Sigmoid colon (tissue), 7 donors: ENCODE results near the gene MAST2. TPM values are rescaled to one million over a fixed set of nuclear protein-coding genes. Genes with fewer than 3 reads are reported as not detected.
"Not testable (repeated sequence)": the region's sequence is repeated elsewhere in the genome, so short reads cannot be mapped to it uniquely, and the experiment has no call there.

ENCODE experiments used
- DNase-seq: peaks from one replicate; pipeline ENCODE4 v3.0.0-alpha.2; 2019
- H3K27ac ChIP-seq, 4 donors: fragments of 200-600 bp; sonication (generic); one replicate each; pipeline ENCODE4 v1.5.1; 2016 to 2019; ENCODE audit warnings: mild to moderate bottlenecking in 1 of 4
- H3K27me3 ChIP-seq, 3 donors: fragments of 200-600 bp; sonication (generic); one replicate each; pipeline ENCODE4 v1.5.1; 2019; ENCODE audit warnings: mild to moderate bottlenecking in 1 of 3
- H3K36me3 ChIP-seq, 4 donors: fragments of 200-600 bp; sonication (generic); one replicate each; pipeline ENCODE4 v1.5.1; 2016 to 2019
- H3K4me1 ChIP-seq, 4 donors: fragments of 200-600 bp; sonication (generic); one replicate each; pipeline ENCODE4 v1.5.1; 2017 to 2019
- H3K4me3 ChIP-seq, 4 donors: fragments of 200-600 bp; sonication (generic); one replicate each; pipeline ENCODE4 v1.5.1; 2017 to 2019; ENCODE audit warnings: mild to moderate bottlenecking in 2 of 4, moderate library complexity in 1 of 4
- H3K9me3 ChIP-seq, 4 donors: fragments of 200-600 bp in 3 of 4; sonication (generic) in 3 of 4; one replicate each; pipeline versions ENCODE4 v1.5.1 to v1.6.1; 2013 to 2019
- CTCF ChIP-seq, 4 experiments: fragments of 450-650 bp in 3 of 4; fragments of 200-600 bp in 1 of 4; IDR thresholded peaks; one replicate each; pipeline ENCODE4 v1.5.1; 2016 to 2019; ENCODE audit warnings: antibody characterized with exemption in 4 of 4, mild to moderate bottlenecking in 3 of 4, moderate library complexity in 2 of 4
- EP300 ChIP-seq, 4 donors: sonication (generic); formaldehyde crosslinking; IDR thresholded peaks; one replicate each; pipeline ENCODE4 v1.6.1; 2017; ENCODE audit warnings: antibody characterized with exemption in 4 of 4
- POLR2A ChIP-seq, 2 donors: fragments of 450-650 bp; IDR thresholded peaks; one replicate each; pipeline ENCODE4 v1.6.1; 2016; ENCODE audit warnings: antibody characterized with exemption in 2 of 2, mild to moderate bottlenecking in 2 of 2, moderate library complexity in 2 of 2
- POLR2AphosphoS5 ChIP-seq, 4 donors: sonication (generic); formaldehyde crosslinking; IDR thresholded peaks; one replicate each; pipeline ENCODE4 v1.6.1; 2017; ENCODE audit warnings: antibody characterized with exemption in 4 of 4
- WGBS, 2 donors: extraction: QIAGEN DNeasy Blood & Tissue Kit; methylation state at CpG; one replicate each; pipeline ENCODE4 v1.1.7; 2013; 5-methylcytosine and 5-hydroxymethylcytosine counted together
- intact Hi-C: fragments of 100-400 bp; cut with DNase I; formaldehyde crosslinking; loops from one replicate; pipeline ENCODE4 v1.15.1; 2023
- polyA plus RNA-seq, 3 donors: library from polyadenylated mRNA; stranded (reverse); fragments of 200-250 nt; gene quantifications; one replicate each; pipeline ENCODE4 v1.2.3, GENCODE V29; 2013
- total RNA-seq, 4 donors: library from RNA; depleted of rRNA; stranded (reverse); fragments of >200 nt; gene quantifications; one replicate each; pipeline ENCODE4 v1.1.0, GENCODE V29; 2016
- donor health status: healthy with polysubstance abuse.
- donor health status: Bipolar disorder and iron deficiency.
- donor health status: healthy.

The MAST2 gene
- total and polyA plus RNA-seq, 7 donors: 19.3 to 54.0 (median 32.0) TPM

GRCh38 chr1:45840704-45841103, 37.3 kb downstream of the MAST2 start:
- no peaks in the 10 kb centered on the region for H3K36me3 ChIP-seq
- DNase-seq: no peak
- intact Hi-C loops: no loop called here
- WGBS, 2 donors: 76 to 81% methylated on average over 1 of the region's 1 CpG
- no peaks in the 10 kb centered on the region for H3K27me3 ChIP-seq
- TF ChIP-seq POLR2AphosphoS5 (IDR thresholded peaks at IDR 0.05) (peak in 3 of 4 donors; percentile 33 to 60 (median 43)), POLR2A (IDR thresholded peaks at IDR 0.05) (no peak)
- H3K4me1 ChIP-seq: peaks cover 0 to 22% (median 9%) of the 10 kb centered on the region in 4 donors
- H3K9me3 ChIP-seq: no peaks in the 10 kb centered on the region
- peak overlapping the region in 3 of 4 donors; percentile 32 to 42 (median 40) for H3K27ac ChIP-seq
- no peak overlapping the region for H3K4me3 ChIP-seq

- WGBS, 2 donors: 89 to 95% methylated on average over 1 of the region's 1 CpG
- H3K9me3 ChIP-seq: no peaks in the 10 kb centered on the region
- no peaks in the 10 kb centered on the region for H3K27me3 ChIP-seq
- no peak overlapping the region for H3K4me3 ChIP-seq
- H3K36me3 ChIP-seq: no peaks in the 10 kb centered on the region
- H3K4me1 ChIP-seq: peaks cover 0 to 22% (median 9%) of the 10 kb centered on the region in 4 donors
- no peak for DNase-seq
- intact Hi-C loops: no loop called here
- TF ChIP-seq POLR2AphosphoS5 (IDR thresholded peaks at IDR 0.05) (no peak), CTCF (IDR thresholded peaks at IDR 0.05) (no peak), POLR2A (IDR thresholded peaks at IDR 0.05) (no peak), EP300 (IDR thresholded peaks at IDR 0.05) (no peak)
- H3K27ac ChIP-seq: no peak overlapping the region
Observed at GRCh38 chr1:45842786-45843185, 39.4 kb downstream of the MAST2 start.

GRCh38 chr1:45843474-45843905, 40.1 kb downstream of the MAST2 start:
- Histone ChIP-seq H3K9me3 (no peaks in the 10 kb centered on the region), H3K36me3 (no peaks in the 10 kb centered on the region), H3K27me3 (no peaks in the 10 kb centered on the region), H3K27ac (no peak overlapping the region), H3K4me3 (no peak overlapping the region), H3K4me1 (peaks cover 0 to 22% (median 9%) of the 10 kb centered on the region in 4 donors)
- intact Hi-C loops: no loop called here
- peak in 1 of 4 experiments; percentile 10 for TF ChIP-seq CTCF (IDR thresholded peaks at IDR 0.05)
- no peak for TF ChIP-seq POLR2A (IDR thresholded peaks at IDR 0.05)
- no peak for DNase-seq

GRCh38 chr1:45844000-45844399, 40.6 kb downstream of the MAST2 start:
- H3K36me3 ChIP-seq, H3K27ac ChIP-seq, H3K27me3 ChIP-seq, H3K9me3 ChIP-seq, H3K4me3 ChIP-seq, DNase-seq, intact Hi-C loops: not testable (repeated sequence)
- 80 to 86% methylated on average over 4 of the region's 4 CpGs for WGBS, 2 donors
- TF ChIP-seq CTCF (IDR thresholded peaks at IDR 0.05): peak in 1 of 4 experiments; percentile 0
- H3K4me1 ChIP-seq: peaks cover 0 to 22% (median 9%) of the 10 kb centered on the region in 4 donors

- H3K4me1 ChIP-seq: peaks cover 0 to 10% (median 3%) of the 10 kb centered on the region in 4 donors
- H3K36me3 ChIP-seq: no peaks in the 10 kb centered on the region
- DNase-seq: no peak
- H3K4me3 ChIP-seq: no peak overlapping the region
- intact Hi-C loops: no loop called here
- H3K27ac ChIP-seq: no peak overlapping the region
- H3K9me3 ChIP-seq: no peaks in the 10 kb centered on the region
- TF ChIP-seq POLR2A (IDR thresholded peaks at IDR 0.05) (no peak), EP300 (IDR thresholded peaks at IDR 0.05) (no peak), CTCF (IDR thresholded peaks at IDR 0.05) (no peak), POLR2AphosphoS5 (IDR thresholded peaks at IDR 0.05) (no peak)
- H3K27me3 ChIP-seq: no peaks in the 10 kb centered on the region
- 76 to 90% methylated on average over 3 of the region's 3 CpGs for WGBS, 2 donors
Observed at GRCh38 chr1:45846931-45847330, 43.5 kb downstream of the MAST2 start.
